AG10803 (cell line): Measurements from ENCODE around the gene AP1S2.
A peak's percentile ranks its signal among the peaks of the same experiment; 100 is the strongest.

ENCODE experiments used
- DNase-seq: peaks from one replicate; pipeline ENCODE4 v3.0.0; 2010; ENCODE audit warnings: low read depth
- H3K4me3 ChIP-seq: 2 replicates; pipeline ENCODE4 v1.5.1; 2011; ENCODE audit warnings: mild to moderate bottlenecking, low read length, control low read depth
- TF ChIP-seq, protein P1 (sequence below): conservative IDR thresholded peaks from 2 replicates; pipeline ENCODE4 v1.5.1; 2011; ENCODE audit warnings: mild to moderate bottlenecking, low read length, control low read depth, inconsistent platforms

The AP1S2 gene

DNA sequence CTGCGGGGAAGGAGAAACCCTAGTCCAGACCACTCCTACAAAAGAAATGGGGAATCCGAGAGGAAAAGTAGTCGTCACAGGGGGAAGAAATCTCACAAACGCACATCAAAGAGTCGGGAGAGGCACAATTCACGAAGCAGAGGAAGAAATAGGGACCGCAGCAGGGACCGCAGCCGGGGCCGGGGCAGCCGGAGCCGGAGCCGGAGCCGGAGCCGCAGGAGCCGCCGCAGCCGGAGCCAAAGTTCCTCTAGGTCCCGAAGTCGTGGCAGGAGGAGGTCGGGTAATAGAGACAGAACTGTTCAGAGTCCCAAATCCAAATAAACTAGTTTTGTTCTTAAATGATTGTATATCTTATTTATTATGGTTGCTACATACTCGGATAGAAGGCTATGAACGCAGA, 31.7 kb downstream of the AP1S2 start:
- TF ChIP-seq, protein P1, sequence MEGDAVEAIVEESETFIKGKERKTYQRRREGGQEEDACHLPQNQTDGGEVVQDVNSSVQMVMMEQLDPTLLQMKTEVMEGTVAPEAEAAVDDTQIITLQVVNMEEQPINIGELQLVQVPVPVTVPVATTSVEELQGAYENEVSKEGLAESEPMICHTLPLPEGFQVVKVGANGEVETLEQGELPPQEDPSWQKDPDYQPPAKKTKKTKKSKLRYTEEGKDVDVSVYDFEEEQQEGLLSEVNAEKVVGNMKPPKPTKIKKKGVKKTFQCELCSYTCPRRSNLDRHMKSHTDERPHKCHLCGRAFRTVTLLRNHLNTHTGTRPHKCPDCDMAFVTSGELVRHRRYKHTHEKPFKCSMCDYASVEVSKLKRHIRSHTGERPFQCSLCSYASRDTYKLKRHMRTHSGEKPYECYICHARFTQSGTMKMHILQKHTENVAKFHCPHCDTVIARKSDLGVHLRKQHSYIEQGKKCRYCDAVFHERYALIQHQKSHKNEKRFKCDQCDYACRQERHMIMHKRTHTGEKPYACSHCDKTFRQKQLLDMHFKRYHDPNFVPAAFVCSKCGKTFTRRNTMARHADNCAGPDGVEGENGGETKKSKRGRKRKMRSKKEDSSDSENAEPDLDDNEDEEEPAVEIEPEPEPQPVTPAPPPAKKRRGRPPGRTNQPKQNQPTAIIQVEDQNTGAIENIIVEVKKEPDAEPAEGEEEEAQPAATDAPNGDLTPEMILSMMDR: no peak
- no peak overlapping the region for H3K4me3 ChIP-seq
- no peak for DNase-seq

DNA sequence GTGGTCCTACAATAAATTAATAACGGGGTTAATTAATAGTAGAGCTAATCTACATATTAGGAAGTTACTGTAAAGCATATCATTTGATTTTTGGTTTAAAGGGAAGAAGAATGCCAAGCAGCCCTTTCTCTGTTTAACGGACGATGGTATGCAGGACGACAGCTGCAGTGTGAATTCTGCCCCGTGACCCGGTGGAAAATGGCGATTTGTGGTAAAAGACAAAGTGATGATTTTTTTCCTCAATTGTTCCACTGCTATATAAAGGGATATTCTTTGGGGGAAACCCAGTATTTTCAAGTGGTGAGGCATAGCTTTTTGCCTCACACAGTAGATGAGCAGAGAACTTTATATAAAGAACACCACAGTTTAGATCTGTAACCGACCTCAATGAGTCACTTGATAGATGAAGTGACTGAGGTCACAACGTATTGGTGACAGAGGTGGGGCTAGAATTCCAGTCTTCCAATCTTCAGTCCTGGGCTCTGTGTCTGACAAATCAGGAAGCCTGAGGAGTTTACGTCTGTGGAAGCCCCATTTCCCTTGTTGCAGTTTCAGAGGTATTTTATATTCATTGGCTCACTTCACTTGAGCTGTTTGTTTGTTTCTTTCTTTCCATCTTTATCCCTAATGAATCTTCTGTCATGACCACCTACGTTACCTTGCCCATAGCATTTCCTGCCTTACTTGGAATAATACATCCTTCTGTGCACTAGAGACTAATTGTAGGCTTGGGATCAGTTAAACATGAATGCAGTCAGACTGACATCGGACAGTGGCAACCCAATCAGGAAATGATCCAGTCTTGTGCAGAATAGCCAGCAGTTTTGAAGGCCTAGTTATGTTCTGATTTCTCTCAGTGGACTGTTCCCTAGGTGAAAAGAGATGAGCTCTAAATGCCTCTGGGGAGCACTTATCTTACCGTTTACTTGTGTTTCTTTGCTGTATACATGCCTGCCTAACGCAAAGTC, 34.2 kb downstream of the AP1S2 start:
- no peak for DNase-seq
- TF ChIP-seq, protein P1: no peak

DNA sequence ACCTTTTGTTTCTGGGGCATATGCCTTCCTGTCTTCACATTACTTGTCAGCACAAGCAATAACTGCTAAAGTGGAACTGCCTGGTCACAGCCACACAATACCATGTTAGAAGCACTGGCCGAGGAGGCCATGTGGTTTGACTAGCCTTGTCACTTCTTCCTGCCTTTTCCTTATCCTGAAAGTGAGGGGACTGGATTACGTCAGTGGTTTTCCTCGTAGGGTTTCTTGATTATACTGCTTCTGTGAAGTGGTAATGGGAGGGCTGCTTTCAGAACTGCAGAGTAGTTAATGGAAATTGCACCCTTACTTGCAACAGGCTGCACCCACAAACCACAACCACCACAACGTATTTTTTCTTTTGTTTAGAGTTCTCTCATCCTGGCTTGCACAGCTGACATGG, 37.7 kb downstream of the AP1S2 start:
- peak; percentile 9 for DNase-seq
- TF ChIP-seq, protein P1: no peak
- no peak overlapping the region for H3K4me3 ChIP-seq

More for the DNA sequence above, 34.2 kb downstream of the AP1S2 start:
- H3K4me3 ChIP-seq: no peak overlapping the region

DNA sequence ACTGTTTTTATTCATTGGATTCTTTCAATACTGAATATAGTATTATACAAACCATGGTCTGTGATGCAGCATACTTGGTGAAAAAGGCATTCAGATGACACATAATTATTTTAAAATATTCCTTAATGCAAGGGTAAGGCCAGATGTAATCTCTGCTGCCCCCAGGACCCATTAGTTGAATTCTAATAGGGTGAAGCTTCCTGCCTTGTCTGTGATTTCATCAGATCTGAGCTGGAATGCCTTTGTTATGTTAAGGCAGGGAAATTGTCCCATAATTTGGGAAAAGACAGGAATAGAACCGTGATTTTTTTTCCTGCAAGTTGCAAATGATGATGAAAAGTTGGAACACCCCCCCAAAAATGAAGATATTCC, 38.2 kb downstream of the AP1S2 start:
- DNase-seq: peak; percentile 29
- TF ChIP-seq, protein P1: no peak
- H3K4me3 ChIP-seq: no peak overlapping the region

DNA sequence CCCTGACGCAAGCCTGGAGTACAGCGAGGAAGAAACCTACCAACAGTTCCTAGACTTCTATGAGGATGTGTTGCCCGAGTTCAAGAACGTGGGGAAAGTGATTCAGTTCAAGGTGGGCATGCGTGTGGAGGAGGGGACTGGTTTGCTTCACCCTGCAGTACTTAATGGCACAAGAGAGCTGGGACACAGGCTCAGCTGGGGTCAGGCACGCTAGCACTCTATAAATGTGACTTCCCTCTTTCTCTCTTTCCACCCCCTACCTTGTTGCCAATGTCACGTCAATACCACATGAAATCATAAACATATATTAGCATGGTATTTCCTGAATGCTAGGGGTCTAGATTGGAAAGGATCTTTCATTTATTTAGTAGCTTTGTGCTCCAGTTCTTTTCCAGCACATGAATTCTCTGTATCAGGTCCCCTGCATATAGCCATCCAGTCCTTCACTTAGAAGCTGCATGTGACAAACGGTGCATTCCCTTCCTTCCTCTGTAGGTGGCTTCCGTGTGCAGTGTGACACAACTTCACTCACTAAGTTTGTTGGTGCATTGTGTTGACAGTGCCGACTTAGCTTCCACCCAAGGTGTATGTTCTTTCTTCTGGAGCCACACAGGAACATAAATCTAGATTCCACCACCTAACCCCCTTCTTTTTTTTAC, 38.7 kb downstream of the AP1S2 start:
- TF ChIP-seq, protein P1: peak; percentile 46
- H3K4me3 ChIP-seq: no peak overlapping the region
- DNase-seq: peak; percentile 38

DNA sequence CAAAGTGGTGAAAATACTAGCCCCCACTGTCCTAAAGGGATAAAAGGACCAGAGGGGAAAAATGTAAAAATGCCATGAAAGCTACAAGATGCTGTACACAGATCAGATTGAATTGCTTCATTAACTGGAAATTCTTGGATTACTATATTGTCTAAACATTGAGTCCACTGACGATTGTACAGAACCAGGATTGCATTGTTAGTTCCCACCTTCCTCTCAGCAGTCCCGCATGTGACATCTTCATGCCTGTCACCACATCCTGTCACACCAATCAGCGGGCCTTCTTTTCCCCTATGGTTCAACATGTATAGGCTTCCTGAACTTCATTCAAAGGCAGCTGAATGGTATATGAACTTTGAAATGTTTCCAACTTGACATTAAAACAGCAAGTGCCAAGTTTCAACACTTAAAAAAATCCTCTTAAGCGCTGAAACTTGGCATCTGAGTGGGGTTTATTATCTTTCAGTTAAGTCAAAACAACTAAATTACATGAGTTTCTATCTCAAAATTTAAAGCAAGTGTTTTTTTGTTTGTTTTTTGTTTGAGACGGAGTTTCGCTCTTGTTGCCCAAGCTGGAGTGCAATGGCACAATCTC, 39.7 kb downstream of the AP1S2 start:
- DNase-seq: no peak
- TF ChIP-seq, protein P1: no peak

More for the DNA sequence above, 39.7 kb downstream of the AP1S2 start:
- no peak overlapping the region for H3K4me3 ChIP-seq
